ELR (cell line): ENCODE measurements around the gene OMA1.
A peak's percentile ranks its signal among the peaks of the same experiment; 100 is the strongest.
"Not testable (repeated sequence)": the region's sequence is repeated elsewhere in the genome, so short reads cannot be mapped to it uniquely, and the experiment has no call there.

ENCODE experiments used
- DNase-seq: peaks from one replicate; pipeline ENCODE4 v3.0.0-alpha.2; 2015; ENCODE audit warnings: low read depth

Gene OMA1

DNA sequence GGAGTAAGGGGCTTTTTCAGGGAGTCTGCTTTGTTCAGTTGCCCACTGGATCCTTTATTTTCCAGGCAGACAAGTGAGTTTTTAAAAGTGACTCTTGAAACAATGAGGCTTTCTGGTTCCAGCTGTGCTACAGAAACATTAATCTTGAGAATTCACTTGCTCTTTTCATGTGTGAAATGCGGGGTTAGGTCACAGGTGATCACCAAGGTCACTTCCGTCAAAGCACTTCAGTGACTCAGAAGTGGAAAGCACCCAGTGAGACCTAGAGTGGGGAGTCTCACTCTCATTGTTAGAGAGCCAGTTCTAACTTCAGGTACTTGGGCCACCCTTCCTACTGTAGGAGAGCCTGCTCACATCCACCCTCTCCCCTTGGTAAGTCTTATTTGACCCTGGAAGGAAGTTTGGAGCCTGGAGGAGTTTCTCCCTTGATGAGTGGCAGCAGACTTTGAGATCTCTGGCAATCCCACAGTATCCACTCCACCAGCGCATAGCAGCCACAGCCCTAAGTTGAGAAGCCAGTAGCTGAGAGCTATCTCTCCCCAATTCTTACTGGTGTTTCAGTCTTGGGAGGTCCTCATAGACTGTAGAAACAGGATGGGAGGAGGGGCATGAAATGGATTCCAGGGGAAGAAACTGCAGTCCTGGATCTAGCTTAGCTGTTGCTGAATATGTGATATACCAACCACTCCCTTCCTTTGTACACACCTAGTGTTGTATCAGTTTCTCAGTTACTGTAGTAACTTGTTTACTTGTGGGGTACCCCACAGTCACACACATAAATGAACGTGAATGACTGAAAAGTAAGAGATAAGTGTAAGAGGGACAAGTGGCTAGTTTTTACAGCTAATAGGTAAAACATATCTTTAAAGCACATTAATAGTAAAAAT, 27.4 kb upstream of the OMA1 start:
- DNase-seq: no peak

DNA sequence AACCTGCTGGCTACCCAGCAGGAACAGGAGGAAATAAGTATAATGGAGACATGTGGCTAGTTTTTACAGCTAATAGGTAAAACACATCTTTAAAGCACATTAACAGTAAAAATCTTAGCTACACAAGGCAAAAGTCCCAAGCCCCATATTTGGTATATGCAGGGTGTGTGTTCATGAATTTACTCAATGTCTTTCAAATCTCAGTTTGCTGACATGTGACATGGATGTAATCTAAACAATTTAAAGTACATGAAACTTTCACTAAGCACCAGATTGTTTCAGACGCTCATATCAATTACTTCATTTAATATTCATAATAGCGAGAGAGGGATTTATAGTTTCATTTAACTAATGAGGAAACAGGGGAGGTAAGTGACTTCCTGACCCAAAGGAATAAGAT, 26.6 kb upstream of the OMA1 start:
- DNase-seq: no peak

GRCh38 chr1:58572690-58573089, 26.2 kb upstream of the OMA1 start:
- DNase-seq: no peak

GRCh38 chr1:58571616-58572015, 25.1 kb upstream of the OMA1 start:
- DNase-seq: no peak

GRCh38 chr1:58570817-58571216, 24.3 kb upstream of the OMA1 start:
- DNase-seq: no peak

DNA sequence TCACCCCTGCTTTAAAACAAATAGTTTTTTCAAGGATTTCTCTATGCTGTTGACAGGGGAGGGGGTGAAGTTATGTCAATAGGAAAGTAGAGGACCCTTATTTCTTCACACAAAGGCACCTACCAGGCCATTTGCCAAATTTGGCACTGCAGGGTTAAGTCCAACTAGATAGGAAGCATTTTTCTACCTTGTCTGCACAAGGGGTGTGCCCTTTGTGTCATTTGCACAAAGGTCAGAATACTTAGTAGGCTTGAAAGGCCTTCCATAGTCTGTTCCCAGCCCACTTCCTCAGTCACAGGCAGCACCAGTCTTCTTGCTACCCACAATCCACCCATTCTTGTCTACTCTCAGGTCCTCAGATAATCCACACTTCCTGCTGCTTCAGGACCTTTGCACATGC, 23.6 kb upstream of the OMA1 start:
- DNase-seq: no peak

GRCh38 chr1:58568911-58569310, 22.4 kb upstream of the OMA1 start:
- DNase-seq: no peak

DNA sequence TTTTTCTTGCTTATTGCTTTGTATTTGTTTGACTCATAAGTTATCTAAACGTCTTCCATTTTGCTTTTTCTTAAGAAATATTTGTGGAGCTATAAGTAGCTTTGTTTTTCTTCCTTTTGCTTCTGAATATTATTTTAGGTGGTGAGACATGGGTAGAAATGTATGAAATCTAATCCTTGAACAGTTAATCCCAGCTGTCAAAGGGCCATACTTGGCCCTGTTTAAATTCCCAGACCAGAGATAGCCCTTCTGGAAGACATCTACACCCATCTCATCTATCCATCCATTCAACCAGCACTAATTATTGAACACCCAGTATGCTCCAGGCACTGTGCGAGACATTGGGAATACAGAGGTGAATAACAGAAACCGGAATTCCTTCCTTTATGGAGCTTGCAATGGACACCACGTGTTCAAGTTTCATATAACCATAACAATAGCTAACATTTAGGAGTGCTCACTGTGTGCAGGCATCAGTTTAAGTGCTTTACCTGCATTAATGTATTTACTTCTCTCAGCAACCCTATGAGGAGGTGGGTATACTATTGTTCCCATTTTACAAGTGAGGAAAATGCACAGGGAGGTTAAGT, 21.8 kb upstream of the OMA1 start:
- no peak for DNase-seq

DNA sequence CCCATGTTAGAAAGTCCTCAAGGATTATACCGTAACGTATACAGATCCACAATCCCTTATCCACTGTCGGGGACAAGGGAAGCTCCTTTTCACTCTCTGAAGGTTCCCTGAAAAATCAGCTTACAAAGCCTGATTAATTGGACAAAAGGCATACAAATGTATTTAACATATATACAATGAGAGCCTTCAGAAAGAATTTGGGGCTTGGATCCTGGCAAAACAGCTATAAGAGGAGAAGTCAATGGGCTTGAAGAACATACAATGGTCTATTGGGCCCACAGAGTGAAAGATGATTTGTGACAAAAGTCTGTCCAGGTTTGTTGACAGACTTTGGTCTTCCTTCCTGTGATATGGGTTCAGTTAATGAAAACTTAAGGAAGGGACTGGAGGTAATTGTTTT, 19.8 kb upstream of the OMA1 start:
- DNase-seq: no peak

- DNase-seq: not testable (repeated sequence)
These were observed 17.2 kb upstream of the OMA1 start for GRCh38 chr1:58563715-58564114.

DNA sequence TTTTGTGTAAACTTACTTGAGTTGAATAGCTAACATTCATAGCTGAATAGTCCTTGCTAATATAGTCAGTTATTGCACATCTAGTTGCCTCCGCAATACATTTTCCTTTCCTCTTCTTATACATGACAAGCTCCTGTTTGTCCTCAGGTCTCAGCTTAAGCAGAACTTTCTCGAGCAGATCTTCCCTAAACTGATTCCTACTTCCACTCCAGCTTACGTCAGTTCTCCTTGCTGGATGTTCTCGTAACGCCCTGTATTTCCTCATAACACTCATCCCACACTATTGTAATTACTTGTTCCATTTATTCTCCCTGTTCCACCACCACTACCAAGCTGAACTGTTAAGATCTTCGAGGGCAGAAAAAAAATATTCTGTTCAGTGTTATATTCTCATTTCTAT, 15.1 kb upstream of the OMA1 start:
- DNase-seq: no peak

- DNase-seq: no peak
These were observed 8.9 kb upstream of the OMA1 start for GRCh38 chr1:58555393-58555792.

DNA sequence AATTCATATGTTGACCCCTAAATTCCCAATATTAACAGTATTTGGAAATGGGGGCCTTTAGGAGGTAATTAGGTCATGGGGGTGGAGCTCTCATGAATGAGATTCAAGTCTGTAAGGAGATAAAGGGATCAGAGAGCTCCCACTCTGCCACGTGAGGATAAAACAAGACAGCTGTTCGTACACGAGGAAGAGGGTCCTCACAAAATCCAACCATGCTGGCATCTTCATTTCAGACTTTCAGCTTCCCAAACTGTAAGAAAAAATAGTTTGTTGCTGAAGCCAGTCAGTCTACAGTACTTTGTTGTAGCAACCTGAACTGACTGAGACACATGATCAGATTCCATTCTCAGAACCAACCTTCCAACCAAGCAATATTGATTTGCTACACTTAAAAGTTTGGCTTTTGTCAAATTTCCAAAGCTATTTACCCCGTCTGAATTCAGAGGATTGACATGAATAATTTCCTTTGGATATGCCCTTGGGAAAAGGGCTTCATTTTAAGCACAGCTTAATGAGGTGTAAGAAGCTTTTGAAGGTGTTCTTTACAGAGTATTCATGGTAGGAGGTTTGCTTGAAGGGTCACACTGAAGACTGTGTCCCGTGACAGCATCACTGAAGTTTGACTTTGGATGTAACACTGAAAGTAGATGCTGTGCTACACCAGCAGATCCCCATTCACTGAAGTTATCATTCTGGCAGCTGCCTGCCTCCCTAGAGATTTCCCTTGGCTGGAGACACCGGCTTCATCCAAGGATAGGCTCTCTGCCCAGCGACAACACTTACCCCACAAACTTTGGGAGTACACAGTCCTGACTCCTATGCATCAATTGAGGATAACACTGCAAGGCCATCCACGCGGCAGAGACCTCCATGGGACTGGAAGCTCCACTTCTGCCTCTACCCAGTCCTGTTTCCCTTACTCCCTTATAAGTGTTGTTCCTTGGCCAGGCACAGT, 4.9 kb upstream of the OMA1 start:
- no peak for DNase-seq

GRCh38 chr1:58549291-58549690, 2.8 kb upstream of the OMA1 start:
- DNase-seq: not testable (repeated sequence)

DNA sequence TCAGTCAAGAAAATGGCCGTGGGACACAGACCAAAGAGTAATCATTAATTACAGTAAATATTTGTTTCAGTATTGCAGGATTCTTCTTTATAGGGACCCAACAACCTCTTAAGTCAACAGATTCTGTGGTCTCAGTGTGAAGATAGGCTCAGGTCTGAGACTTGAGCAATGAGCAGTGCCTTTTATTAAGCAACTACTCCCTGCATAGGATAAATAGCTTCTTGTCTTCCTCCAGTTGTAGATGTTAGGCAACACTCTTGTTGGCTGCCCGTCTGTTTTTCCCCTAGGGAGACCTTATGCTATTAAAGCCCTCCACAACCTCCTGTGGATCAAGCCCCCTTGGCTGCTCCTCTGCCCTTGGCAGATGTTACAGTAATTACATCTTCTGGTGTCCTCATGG, 1.8 kb upstream of the OMA1 start:
- no peak for DNase-seq

GRCh38 chr1:58545591-58546519, 671 bp downstream of the OMA1 start:
- DNase-seq: peak; percentile 84

GRCh38 chr1:58543260-58543659, 3.3 kb downstream of the OMA1 start:
- DNase-seq: no peak

- no peak for DNase-seq
These were observed 7.0 kb downstream of the OMA1 start for GRCh38 chr1:58539553-58539952.

DNA sequence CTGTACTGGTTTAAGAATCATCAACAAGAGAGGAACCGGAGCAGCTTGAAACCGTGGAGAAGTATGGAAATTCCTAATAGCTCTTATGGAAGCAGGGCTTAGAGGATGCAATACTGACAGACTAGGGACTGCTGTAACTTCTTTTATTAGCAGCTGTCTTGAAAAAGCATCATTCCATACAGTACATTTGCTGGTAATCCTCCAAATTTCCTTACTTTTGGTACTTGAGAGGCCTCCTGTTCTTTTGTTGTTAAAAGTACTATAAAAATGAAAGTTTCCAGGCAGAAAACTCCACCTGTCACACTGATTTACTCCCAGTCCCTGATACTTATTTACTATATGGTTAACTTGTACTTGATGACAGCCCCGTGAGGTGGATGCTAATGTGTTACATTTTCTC, 7.7 kb downstream of the OMA1 start:
- no peak for DNase-seq

DNA sequence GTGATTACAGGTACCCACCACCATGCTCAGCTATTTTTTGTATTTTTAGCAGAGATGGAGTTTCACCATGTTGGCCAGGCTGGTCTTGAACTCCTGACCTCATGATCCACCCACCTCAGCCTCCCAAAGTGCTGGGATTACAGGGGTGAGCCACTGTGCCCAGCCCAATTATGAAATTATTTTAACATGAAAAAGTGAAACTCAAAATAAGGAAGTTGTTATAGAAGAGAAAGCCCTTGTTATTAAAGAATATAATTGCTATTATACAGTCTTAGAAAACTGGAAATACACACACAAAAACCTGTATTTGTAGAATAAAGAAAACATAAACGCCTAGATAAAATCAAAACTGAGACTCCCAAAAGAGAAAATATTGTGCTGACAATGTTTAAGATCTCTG, 14.7 kb downstream of the OMA1 start:
- DNase-seq: not testable (repeated sequence)

GRCh38 chr1:58529284-58529683, 17.2 kb downstream of the OMA1 start:
- no peak for DNase-seq

DNA sequence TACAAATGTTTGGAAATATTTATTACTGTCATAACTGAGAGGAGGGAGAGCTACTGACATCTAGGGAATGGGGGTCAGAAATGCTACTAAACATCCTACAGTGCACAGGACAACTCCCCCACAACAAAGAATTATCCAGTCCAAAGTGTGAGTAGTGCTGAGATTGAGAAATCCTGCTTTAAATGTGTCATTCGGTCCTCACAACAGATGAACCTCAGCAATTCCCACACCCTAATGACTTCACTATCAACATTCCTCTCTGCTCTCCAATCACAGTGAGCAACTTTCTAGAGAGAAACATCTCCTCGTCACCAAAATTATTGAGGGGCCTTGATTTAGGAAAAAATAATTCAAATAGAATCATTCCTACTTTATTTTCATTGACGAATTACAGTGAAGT, 18.0 kb downstream of the OMA1 start:
- peak; percentile 71 for DNase-seq
